Pancreas (tissue), 10 donors: ENCODE results near the gene MBTD1. TPM values are rescaled to one million over a fixed set of nuclear protein-coding genes. Genes with fewer than 3 reads are reported as not detected.
"Not testable (repeated sequence)": the region's sequence is repeated elsewhere in the genome, so short reads cannot be mapped to it uniquely, and the experiment has no call there.

Experiments
- ATAC-seq, 4 donors: fragments of 200-7000 bp; cut with Tn5 transposase; one replicate each; pipeline versions ENCODE4 v1.8.0 to v1.9.1; 2020; ENCODE audit warnings: mild to moderate bottlenecking in 4 of 4, moderate library complexity in 4 of 4
- DNase-seq, 6 donors: peaks; one replicate each; pipeline ENCODE4 v3.0.0-alpha.2; 2020
- FAIRE-seq: peaks from 2 replicates; lab custom pipeline; 2012; peaks lifted over from hg19 to GRCh38; lab: Jason Lieb, UNC
- H3K27ac ChIP-seq, 4 donors: fragments of 200-600 bp; sonication (generic); 1 replicate in 3 of 4; 2 replicates in 1 of 4; pipeline versions ENCODE4 v1.5.0 to v1.8.0; 2020
- H3K27me3 ChIP-seq, 4 donors: fragments of 200-600 bp; one replicate each; pipeline ENCODE4 v1.8.0; 2021
- H3K36me3 ChIP-seq, 3 donors: fragments of 200-600 bp; sonication (generic) in 1 of 3; one replicate each; pipeline versions ENCODE4 v1.5.0 to v1.8.0; 2020 to 2021
- H3K4me1 ChIP-seq, 3 donors: fragments of 200-600 bp; one replicate each; pipeline ENCODE4 v1.8.0; 2021
- H3K4me3 ChIP-seq, 4 donors: fragments of 200-600 bp; sonication (generic) in 2 of 4; one replicate each; pipeline versions ENCODE4 v1.5.0 to v1.8.0; 2020 to 2021
- H3K9me3 ChIP-seq, 4 donors: fragments of 200-600 bp; one replicate each; pipeline ENCODE4 v1.8.0; 2021
- WGBS, 2 donors: extraction: QIAGEN DNeasy Blood & Tissue Kit; methylation state at CpG; one replicate each; pipeline ENCODE4 v1.1.7; 2013; 5-methylcytosine and 5-hydroxymethylcytosine counted together
- intact Hi-C, 3 donors: fragments of 100-400 bp; cut with DNase I; formaldehyde crosslinking; loops; one replicate each; pipeline versions ENCODE4 v1.11.1 to v1.14.2; 2022
- polyA plus RNA-seq, 2 donors: library from polyadenylated mRNA; stranded (reverse); fragments of 200-250 nt; gene quantifications; one replicate each; pipeline ENCODE4 v1.2.3, GENCODE V29; 2013
- total RNA-seq, 6 donors: library from RNA; stranded (reverse); fragmentation: NEBNext Ultra II Directional in 4 of 6; extraction: Animal tissue kit (Norgen Biotek cat#: 25700) in 4 of 6; gene quantifications; one replicate each; pipeline versions ENCODE4 v1.2.1 to v1.2.4, GENCODE V29; 2021 to 2023
- TF ChIP-seq, protein P1 (sequence below), 4 donors: fragments of 200-600 bp; sonication (generic) in 3 of 4; IDR thresholded peaks; one replicate each; pipeline versions ENCODE4 v1.5.0 to v1.8.0; 2021; ENCODE audit warnings: antibody characterized with exemption in 4 of 4
- donor health status: healthy with polysubstance abuse.
- donor health status: DM: no; HTN: no; CAD: no; lungs with moderate emphysema.
- donor health status: DM: no; HTN: no; CAD: no.
- donor health status: control.
- donor health status: control.
- donor health status: Bipolar disorder and iron deficiency.
- donor health status: DM: yes; HTN: yes; CAD: no.
- donor health status: DM: no; HTN: no; CAD: no.
- donor health status: DM: no; HTN: no; CAD: no.
- donor health status: DM: yes; HTN: yes; CAD: no.

Gene MBTD1
- total and polyA plus RNA-seq, 8 donors = 5.6 to 12.6 (median 7.8) TPM

DNA sequence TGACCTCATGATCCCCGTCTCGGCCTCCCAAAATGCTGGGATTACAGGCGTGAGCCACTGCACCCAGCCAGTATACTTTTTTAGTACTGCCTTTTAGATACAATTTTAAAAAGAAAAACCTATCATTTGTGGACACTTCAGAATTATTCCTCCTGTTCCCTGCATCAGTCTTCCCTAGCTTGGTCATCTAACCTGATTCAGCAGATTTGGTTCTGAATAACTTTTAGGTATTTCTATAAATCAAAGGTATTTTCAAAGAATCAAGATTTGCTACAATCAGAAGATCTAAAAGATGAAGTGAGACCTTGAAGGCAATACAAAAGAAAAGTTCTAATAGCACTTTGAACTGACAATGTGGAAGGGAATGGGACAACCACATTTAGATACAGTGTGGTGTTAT lies 30.0 kb downstream of the MBTD1 start:
- DNase-seq = no peak
- no peaks in the 10 kb centered on the region for H3K9me3 ChIP-seq
- H3K4me1 ChIP-seq = peaks cover 0 to 19% (median 10%) of the 10 kb centered on the region in 3 donors
- intact Hi-C loops = no loop called here
- no peak for ATAC-seq
- H3K4me3 ChIP-seq = no peak overlapping the region
- H3K27ac ChIP-seq = no peak overlapping the region
- WGBS, 2 donors = 98 to 100% methylated on average over 3 of the region's 3 CpGs
- FAIRE-seq = no peak
- H3K36me3 ChIP-seq = no peaks in the 10 kb centered on the region
- H3K27me3 ChIP-seq = no peaks in the 10 kb centered on the region
- TF ChIP-seq, protein P1, sequence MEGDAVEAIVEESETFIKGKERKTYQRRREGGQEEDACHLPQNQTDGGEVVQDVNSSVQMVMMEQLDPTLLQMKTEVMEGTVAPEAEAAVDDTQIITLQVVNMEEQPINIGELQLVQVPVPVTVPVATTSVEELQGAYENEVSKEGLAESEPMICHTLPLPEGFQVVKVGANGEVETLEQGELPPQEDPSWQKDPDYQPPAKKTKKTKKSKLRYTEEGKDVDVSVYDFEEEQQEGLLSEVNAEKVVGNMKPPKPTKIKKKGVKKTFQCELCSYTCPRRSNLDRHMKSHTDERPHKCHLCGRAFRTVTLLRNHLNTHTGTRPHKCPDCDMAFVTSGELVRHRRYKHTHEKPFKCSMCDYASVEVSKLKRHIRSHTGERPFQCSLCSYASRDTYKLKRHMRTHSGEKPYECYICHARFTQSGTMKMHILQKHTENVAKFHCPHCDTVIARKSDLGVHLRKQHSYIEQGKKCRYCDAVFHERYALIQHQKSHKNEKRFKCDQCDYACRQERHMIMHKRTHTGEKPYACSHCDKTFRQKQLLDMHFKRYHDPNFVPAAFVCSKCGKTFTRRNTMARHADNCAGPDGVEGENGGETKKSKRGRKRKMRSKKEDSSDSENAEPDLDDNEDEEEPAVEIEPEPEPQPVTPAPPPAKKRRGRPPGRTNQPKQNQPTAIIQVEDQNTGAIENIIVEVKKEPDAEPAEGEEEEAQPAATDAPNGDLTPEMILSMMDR (IDR thresholded peaks at IDR 0.05) = no peak

DNA sequence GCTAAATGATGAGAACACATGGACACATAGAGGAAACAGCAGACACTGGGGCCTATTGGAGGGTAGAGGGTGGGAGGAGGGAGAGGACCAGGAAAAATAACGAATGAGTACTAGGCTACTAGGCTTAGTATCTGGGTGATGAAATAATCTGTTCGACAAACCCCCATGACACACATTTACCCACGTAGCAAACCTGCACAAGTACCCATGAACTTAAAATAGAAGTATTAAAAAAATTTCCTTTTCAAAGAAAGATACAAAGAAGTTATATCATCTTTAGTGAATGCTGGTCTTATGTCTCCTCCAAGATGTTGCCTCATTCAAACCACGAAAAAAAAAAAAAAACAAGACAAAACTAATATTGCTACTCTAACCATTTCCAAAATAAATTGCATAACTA lies 31.7 kb downstream of the MBTD1 start:
- intact Hi-C loops = no loop called here
- DNase-seq (no peak), FAIRE-seq (no peak), ATAC-seq (no peak)
- no peaks in the 10 kb centered on the region for H3K9me3 ChIP-seq
- no peak overlapping the region for H3K27ac ChIP-seq
- TF ChIP-seq, protein P1 (IDR thresholded peaks at IDR 0.05) = no peak
- 78 to 80% methylated on average over 4 of the region's 4 CpGs for WGBS, 2 donors
- H3K4me3 ChIP-seq = no peak overlapping the region
- H3K27me3 ChIP-seq = no peaks in the 10 kb centered on the region
- H3K4me1 ChIP-seq = peaks cover 0 to 28% (median 15%) of the 10 kb centered on the region in 3 donors
- no peaks in the 10 kb centered on the region for H3K36me3 ChIP-seq

DNA sequence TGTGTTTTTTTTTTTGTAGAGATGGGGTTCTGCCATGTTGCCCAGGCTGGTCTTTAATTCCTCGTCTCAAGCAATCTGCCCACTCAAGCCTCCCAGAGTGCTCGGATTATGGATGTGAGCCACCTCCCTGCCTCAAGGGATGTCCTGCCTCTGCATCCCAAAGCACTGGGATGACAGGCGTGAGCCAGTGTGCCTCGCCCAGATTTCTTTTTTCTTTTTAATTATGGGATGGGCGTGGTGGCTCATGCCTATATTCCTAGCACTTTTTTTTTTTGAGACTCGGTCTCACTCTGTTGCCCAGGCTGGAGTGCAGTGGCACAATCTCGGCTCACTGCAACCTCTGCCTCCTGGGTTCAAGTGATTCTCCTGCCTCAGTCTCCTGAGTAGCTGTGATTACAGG lies 34.3 kb downstream of the MBTD1 start:
- peaks cover 0 to 15% (median 13%) of the 10 kb centered on the region in 3 donors for H3K4me1 ChIP-seq
- FAIRE-seq, H3K27me3 ChIP-seq, DNase-seq, intact Hi-C loops, H3K9me3 ChIP-seq, H3K4me3 ChIP-seq, H3K27ac ChIP-seq, H3K36me3 ChIP-seq, ATAC-seq: not testable (repeated sequence)
- WGBS, 2 donors = 93 to 96% methylated on average over 7 of the region's 7 CpGs

DNA sequence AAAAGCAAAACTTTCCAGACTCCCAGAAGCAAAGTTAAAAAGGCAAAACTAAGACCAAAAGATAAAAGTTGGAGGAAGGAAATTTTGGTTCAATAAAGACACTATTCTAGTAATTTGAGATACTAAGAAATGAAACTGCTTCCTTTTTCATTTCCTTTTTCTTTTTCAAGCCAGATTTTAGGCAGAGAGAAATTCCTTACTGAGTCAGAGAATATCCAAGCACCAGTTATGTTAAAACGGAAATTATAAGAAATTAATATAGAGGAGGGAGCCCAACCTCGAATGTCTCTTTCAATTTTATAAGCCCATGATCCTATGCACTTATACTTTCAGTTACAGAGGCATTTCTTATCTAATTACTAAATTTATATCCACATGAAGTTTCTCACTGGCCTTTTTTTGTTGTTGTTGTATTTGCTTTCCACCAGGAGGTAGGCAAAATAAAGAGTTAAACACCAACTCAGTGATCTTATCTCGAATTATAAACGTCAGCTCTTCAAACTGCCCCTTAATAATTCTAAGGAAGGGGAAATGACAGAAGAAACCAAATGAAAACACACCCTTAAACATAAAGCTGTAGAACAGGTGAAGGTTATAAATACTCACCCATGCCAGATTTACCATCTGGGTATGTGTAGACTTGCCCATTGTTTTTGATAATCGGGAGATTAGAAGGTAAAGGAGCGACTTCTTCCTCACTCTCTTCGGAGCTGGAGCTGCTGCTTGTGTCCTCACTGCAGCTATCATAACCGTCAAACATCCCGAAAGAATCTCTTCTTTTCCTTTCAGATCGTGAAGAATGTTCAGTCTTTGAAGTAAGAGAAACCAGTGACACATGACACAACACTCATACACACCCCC lies 35.2 kb downstream of the MBTD1 start:
- Histone ChIP-seq H3K4me3 (no peak overlapping the region), H3K9me3 (no peaks in the 10 kb centered on the region), H3K36me3 (no peaks in the 10 kb centered on the region), H3K27ac (peak overlapping the region in 1 of 4 donors; percentile 5), H3K4me1 (peaks cover 0 to 15% (median 13%) of the 10 kb centered on the region in 3 donors), H3K27me3 (no peaks in the 10 kb centered on the region)
- ATAC-seq = peak in 3 of 4 donors; percentile 32 to 56 (median 45)
- FAIRE-seq = no peak
- WGBS, 2 donors = 27 to 28% methylated on average over 10 of the region's 10 CpGs
- intact Hi-C loops = no loop called here
- DNase-seq = no peak
- TF ChIP-seq, protein P1 (IDR thresholded peaks at IDR 0.05) = no peak

DNA sequence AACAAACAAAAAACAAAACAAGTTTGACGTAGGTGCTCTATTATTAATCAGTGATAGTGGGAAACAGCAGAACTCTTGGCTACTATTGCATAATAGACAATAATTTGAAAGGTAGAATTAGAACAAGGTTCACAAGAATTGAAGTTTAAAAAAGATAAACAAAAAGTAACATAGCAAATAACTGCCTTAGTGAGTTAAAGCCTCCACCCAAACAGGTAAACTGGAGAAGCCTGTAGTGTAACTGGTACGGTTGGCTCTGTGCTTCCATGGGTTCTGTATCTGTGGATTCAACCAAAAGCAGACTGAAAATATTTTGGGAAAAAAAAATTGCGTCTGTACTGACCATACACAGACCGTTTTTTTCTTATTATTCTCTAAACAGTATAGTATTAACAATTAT lies 38.5 kb downstream of the MBTD1 start:
- DNase-seq = no peak
- no peak for ATAC-seq
- Histone ChIP-seq H3K36me3 (peaks cover 0 to 18% (median 0%) of the 10 kb centered on the region in 3 donors), H3K4me3 (no peak overlapping the region), H3K27ac (no peak overlapping the region), H3K27me3 (no peaks in the 10 kb centered on the region), H3K9me3 (no peaks in the 10 kb centered on the region), H3K4me1 (peaks cover 0 to 15% (median 13%) of the 10 kb centered on the region in 3 donors)
- intact Hi-C loops = no loop called here
- FAIRE-seq = no peak
- 78 to 79% methylated on average over 4 of the region's 4 CpGs for WGBS, 2 donors
- TF ChIP-seq, protein P1 (IDR thresholded peaks at IDR 0.05) = no peak
